Ovary (tissue), 9 donors: ENCODE results near the gene SFSWAP. TPM values are rescaled to one million over a fixed set of nuclear protein-coding genes. Genes with fewer than 3 reads are reported as not detected.

Experiments
- DNase-seq, 5 donors: peaks; one replicate each; pipeline ENCODE4 v3.0.0-alpha.2; 2019 to 2020
- H3K27ac ChIP-seq, 2 donors: fragments of 200-600 bp; one replicate each; pipeline versions ENCODE4 v1.5.1 to v1.8.0; 2019 to 2022
- H3K27me3 ChIP-seq: fragments of 200-600 bp; one replicate; pipeline ENCODE4 v1.8.0; 2022
- H3K36me3 ChIP-seq: fragments of 200-600 bp; sonication (generic); one replicate; pipeline ENCODE4 v1.5.1; 2019
- H3K4me1 ChIP-seq: one replicate; pipeline ENCODE4 v1.8.1; 2013; ENCODE audit warnings: mild to moderate bottlenecking, moderate library complexity; ENCODE audit not compliant: insufficient read depth
- H3K4me3 ChIP-seq: fragments of 200-600 bp; sonication (generic); one replicate; pipeline ENCODE4 v1.5.1; 2017
- H3K9me3 ChIP-seq, 2 donors: fragments of 200-600 bp in 1 of 2; sonication (generic) in 1 of 2; one replicate each; pipeline versions ENCODE4 v1.5.1 to v1.8.1; 2013 to 2019; ENCODE audit warnings: mild to moderate bottlenecking in 1 of 2, moderate library complexity in 1 of 2
- CTCF ChIP-seq, 3 donors: fragments of 450-650 bp in 2 of 3; fragments of 200-600 bp in 1 of 3; IDR thresholded peaks; one replicate each; pipeline versions ENCODE4 v1.5.1 to v1.8.0; 2016 to 2022; ENCODE audit warnings: antibody characterized with exemption in 3 of 3, mild to moderate bottlenecking in 1 of 3
- EP300 ChIP-seq: sonication (generic); formaldehyde crosslinking; IDR thresholded peaks from one replicate; pipeline ENCODE4 v1.6.1; 2017; ENCODE audit warnings: antibody characterized with exemption
- POLR2A ChIP-seq: fragments of 450-650 bp; IDR thresholded peaks from one replicate; pipeline ENCODE4 v1.6.1; 2017; ENCODE audit warnings: antibody characterized with exemption, mild to moderate bottlenecking, moderate library complexity
- WGBS, 3 donors: extraction: QIAGEN DNeasy Blood & Tissue Kit in 1 of 3; methylation state at CpG; one replicate each; pipeline versions ENCODE4 v1.1.5 to v1.1.7; 2013 to 2017; 5-methylcytosine and 5-hydroxymethylcytosine counted together
- intact Hi-C, 4 donors: fragments of 100-400 bp; cut with DNase I; formaldehyde crosslinking; loops; one replicate each; pipeline versions ENCODE4 v1.11.0 to v1.15.1; 2022 to 2023
- polyA plus RNA-seq, 2 donors: library from polyadenylated mRNA; stranded (reverse); fragments of 200-250 nt in 1 of 2; fragments of 350-450 nt in 1 of 2; fragmentation: Illumina TruSeq in 1 of 2; extraction: RNeasy Lipid Tissue Mini Kit (QIAGEN cat#74804) in 1 of 2; gene quantifications; one replicate each; pipeline ENCODE4 v1.2.3, GENCODE V29; 2013 to 2014
- total RNA-seq, 7 donors: library from RNA; depleted of rRNA in 2 of 7; stranded (reverse); fragments of >200 nt in 2 of 7; fragmentation: NEBNext Ultra II Directional in 3 of 7; extraction: Animal tissue kit (Norgen Biotek cat#: 25700) in 3 of 7; gene quantifications; one replicate each; pipeline versions ENCODE4 v1.1.0 to v1.2.4, GENCODE V29; 2016 to 2023
- donor health status: DM: no; HTN: no; CAD: no; lungs with moderate emphysema.
- donor health status: DM: no; HTN: no; CAD: no.
- donor health status: Bipolar disorder and iron deficiency.
- donor health status: DM: yes; HTN: yes; CAD: no.
- donor health status: DM: no; HTN: no; CAD: no.
- donor health status: DM: yes; HTN: yes; CAD: no.

SFSWAP gene
- total and polyA plus RNA-seq, 9 donors: 27.6 to 54.4 (median 42.5) TPM

GRCh38 chr12:131836714-131837397, 126.0 kb downstream of the SFSWAP start:
- Histone ChIP-seq H3K4me1 (peaks cover 5% of the 10 kb centered on the region), H3K4me3 (no peak overlapping the region), H3K27me3 (no peaks in the 10 kb centered on the region), H3K27ac (no peak overlapping the region), H3K9me3 (no peaks in the 10 kb centered on the region), H3K36me3 (no peaks in the 10 kb centered on the region)
- TF ChIP-seq EP300: no peak
- TF ChIP-seq POLR2A: no peak
- no peak for TF ChIP-seq CTCF (IDR thresholded peaks at IDR 0.05)
- peak in 1 of 5 donors; percentile 16 for DNase-seq
- 75 to 85% (median 83%) methylated on average over 13 of the region's 13 CpGs for WGBS, 3 donors
- intact Hi-C loops: loop anchor here in 3 of 4 donors (5.0 to 10.0 kb wide), 4 partner anchors 115 to 922 kb away; no protein-coding TSS in a partner anchor

- TF ChIP-seq POLR2A: no peak
- no peak for TF ChIP-seq CTCF (IDR thresholded peaks at IDR 0.05)
- no peak for TF ChIP-seq EP300
- no peak for DNase-seq
- H3K4me1 ChIP-seq: no peaks in the 10 kb centered on the region
- H3K4me3 ChIP-seq: no peak overlapping the region
- WGBS, 3 donors: 89 to 91% (median 90%) methylated on average over 46 of the region's 46 CpGs
- no peaks in the 10 kb centered on the region for H3K36me3 ChIP-seq
- H3K27me3 ChIP-seq: no peaks in the 10 kb centered on the region
- no peak overlapping the region for H3K27ac ChIP-seq
- H3K9me3 ChIP-seq: no peaks in the 10 kb centered on the region
- intact Hi-C loops: loop anchor here in 1 of 4 donors (5.0 kb wide), 1 partner anchor 981 kb away; no protein-coding TSS in a partner anchor
These were observed 129.9 kb downstream of the SFSWAP start for GRCh38 chr12:131840643-131841416.

GRCh38 chr12:131841547-131841946, 130.7 kb downstream of the SFSWAP start:
- intact Hi-C loops: loop anchor here in 1 of 4 donors (5.0 kb wide), 1 partner anchor 981 kb away; no protein-coding TSS in a partner anchor
- TF ChIP-seq EP300: no peak
- no peak for TF ChIP-seq CTCF (IDR thresholded peaks at IDR 0.05)
- TF ChIP-seq POLR2A: no peak
- no peaks in the 10 kb centered on the region for H3K9me3 ChIP-seq
- 91 to 98% (median 95%) methylated on average over 22 of the region's 22 CpGs for WGBS, 3 donors
- H3K27me3 ChIP-seq: no peaks in the 10 kb centered on the region
- DNase-seq: no peak
- H3K4me1 ChIP-seq: no peaks in the 10 kb centered on the region
- no peaks in the 10 kb centered on the region for H3K36me3 ChIP-seq
- no peak overlapping the region for H3K4me3 ChIP-seq
- H3K27ac ChIP-seq: no peak overlapping the region

- Histone ChIP-seq H3K4me1 (no peaks in the 10 kb centered on the region), H3K27ac (no peak overlapping the region), H3K4me3 (no peak overlapping the region), H3K9me3 (no peaks in the 10 kb centered on the region), H3K27me3 (no peaks in the 10 kb centered on the region), H3K36me3 (no peaks in the 10 kb centered on the region)
- intact Hi-C loops: loop anchor here in 1 of 4 donors (5.0 kb wide), 1 partner anchor 980 kb away; no protein-coding TSS in a partner anchor
- no peak for DNase-seq
- WGBS, 3 donors: 86 to 88% (median 87%) methylated on average over 15 of the region's 15 CpGs
- no peak for TF ChIP-seq EP300
- no peak for TF ChIP-seq CTCF (IDR thresholded peaks at IDR 0.05)
- no peak for TF ChIP-seq POLR2A
These were observed 131.3 kb downstream of the SFSWAP start for GRCh38 chr12:131842169-131842568.
